K562 (cell line): Measurements from ENCODE around the gene NR0B2. TPM values are rescaled to one million over a fixed set of nuclear protein-coding genes. Genes with fewer than 3 reads are reported as not detected.

ENCODE experiments used
- BCLAF1 ChIP-seq, 2 experiments: fragments of 450-650 bp in 1 of 2; IDR thresholded peaks; 2 replicates each; pipeline ENCODE4 v1.6.1; 2011 to 2017; ENCODE audit warnings: low read depth in 2 of 2, antibody characterized with exemption in 1 of 2, borderline replicate concordance in 1 of 2, low read length in 1 of 2, mild to moderate bottlenecking in 1 of 2, mixed read lengths in 1 of 2; ENCODE audit not compliant: control insufficient read depth in 1 of 2
- CBFB ChIP-seq: sonication (generic); formaldehyde crosslinking; IDR thresholded peaks from 2 replicates; pipeline ENCODE4 v1.4.0; 2020; ENCODE audit warnings: mild to moderate bottlenecking, missing genetic modification reagents
- CXXC5 ChIP-seq: fragments of 250-450 bp; sonication (Bioruptor Pico); IDR thresholded peaks from 2 replicates; pipeline ENCODE4 v1.8.0; 2022; ENCODE audit warnings: inconsistent platforms, mild to moderate bottlenecking, moderate library complexity
- KDM1A ChIP-seq, 2 experiments: fragments of 450-650 bp; IDR thresholded peaks; 2 replicates each; pipeline ENCODE4 v1.6.1; 2016; ENCODE audit warnings: mild to moderate bottlenecking in 2 of 2
- MCM3 ChIP-seq: fragments of 450-650 bp; IDR thresholded peaks from 2 replicates; pipeline ENCODE4 v1.6.1; 2016
- MEIS2 ChIP-seq: fragments of 450-650 bp; IDR thresholded peaks from 2 replicates; pipeline ENCODE4 v1.6.1; 2014; ENCODE audit warnings: mild to moderate bottlenecking; ENCODE audit not compliant: partially characterized antibody
- MTA2 ChIP-seq: fragments of 450-650 bp; IDR thresholded peaks from 2 replicates; pipeline ENCODE4 v1.6.1; 2016; ENCODE audit warnings: low read depth
- POU5F1 ChIP-seq: fragments of 150-350 bp; IDR thresholded peaks from 2 replicates; pipeline ENCODE4 v1.6.1; 2014; ENCODE audit warnings: borderline replicate concordance, low read length, low read depth, mild to moderate bottlenecking; ENCODE audit not compliant: partially characterized antibody
- PPARD ChIP-seq: fragments of 250-450 bp; sonication (Bioruptor Pico); IDR thresholded peaks from 2 replicates; pipeline ENCODE4 v1.8.0; 2022; ENCODE audit warnings: inconsistent platforms, mild to moderate bottlenecking, moderate library complexity
- RNF219 ChIP-seq: fragments of 250-450 bp; sonication (Bioruptor Pico); IDR thresholded peaks from 2 replicates; pipeline ENCODE4 v1.5.0; 2022; ENCODE audit warnings: mild to moderate bottlenecking
- SFPQ ChIP-seq: fragments of 200-400 bp; formaldehyde crosslinking; IDR thresholded peaks from 2 replicates; pipeline ENCODE4 v1.6.1; 2017; ENCODE audit warnings: mild to moderate bottlenecking, low read depth, low read length, moderate library complexity
- ZNF384 ChIP-seq: IDR thresholded peaks from 2 replicates; pipeline ENCODE4 v1.6.1; 2012; ENCODE audit warnings: low read depth, low read length, improper control_type of control experiment
- ZNF589 ChIP-seq: fragments of 200-800 bp; sonication (Bioruptor generic); IDR thresholded peaks from 2 replicates; pipeline ENCODE4 v1.6.1; 2016; ENCODE audit warnings: low read depth, missing genetic modification characterization, missing compliant biosample characterization
- polyA plus RNA-seq, 8 experiments: library from polyadenylated mRNA; depleted of rRNA in 4 of 8; stranded (reverse) in 5 of 8; unstranded in 3 of 8; fragments of >200 nt; fragmentation: Nextera tagmentation in 2 of 8; fragmentation: Illumina TruSeq in 1 of 8; extraction: Ambion mirVana in 2 of 8; extraction: Trizol in 1 of 8; gene quantifications; 2 replicates each; pipeline versions ENCODE4 v1.2.1 to v1.2.3, GENCODE V29; 2011 to 2014; ENCODE audit warnings: inconsistent platforms in 1 of 8, missing spikeins in 1 of 8
- total RNA-seq, 7 experiments: library from RNA; depleted of rRNA in 6 of 7; stranded (reverse); fragments of >200 nt in 6 of 7; fragmentation: Illumina TruSeq in 2 of 7; extraction: Trizol in 2 of 7; gene quantifications; 2 replicates each; pipeline versions ENCODE4 v1.2.1 to v1.2.3, GENCODE V29; 2011 to 2021; ENCODE audit warnings: low replicate concordance in 1 of 7
- TF ChIP-seq, protein P1 (sequence below): fragments of 250-450 bp; sonication (Bioruptor Pico); IDR thresholded peaks from 2 replicates; pipeline ENCODE4 v1.4.0; 2020; ENCODE audit warnings: mild to moderate bottlenecking, moderate library complexity, borderline replicate concordance
- TF ChIP-seq, protein P2 (sequence below): sonication (generic); formaldehyde crosslinking; IDR thresholded peaks from 2 replicates; pipeline ENCODE4 v1.9.0; 2022; ENCODE audit warnings: mild to moderate bottlenecking, missing genetic modification reagents

Gene NR0B2
- total and polyA plus RNA-seq, 9 of the 15 experiments (the other 6 are each of a cell fraction or from before 2014, with no cell fraction given), result not detected

- TF ChIP-seq RNF219 (no peak), MEIS2 (no peak), CXXC5 (CRISPR knock-in tag) (0 out of 2 replicates have a peak, but pooled peaks have one; percentile 14), POU5F1 (no peak), MTA2 (no peak), ZNF589 (CRISPR knock-in tag) (no peak), SFPQ (no peak), PPARD (CRISPR knock-in tag) (no peak), CBFB (CRISPR knock-in tag) (no peak), KDM1A (IDR thresholded peaks at IDR 0.05) (peak; percentile 75 to 80; a peak in 3 of 4 replicates), ZNF384 (no peak), MCM3 (no peak), BCLAF1 (IDR thresholded peaks at IDR 0.05; ENCODE audit: borderline replicate concordance in 1 of 2, control insufficient read depth in 1 of 2, low read depth in 2 of 2, low read length in 1 of 2) (no peak)
- TF ChIP-seq, protein P1, sequence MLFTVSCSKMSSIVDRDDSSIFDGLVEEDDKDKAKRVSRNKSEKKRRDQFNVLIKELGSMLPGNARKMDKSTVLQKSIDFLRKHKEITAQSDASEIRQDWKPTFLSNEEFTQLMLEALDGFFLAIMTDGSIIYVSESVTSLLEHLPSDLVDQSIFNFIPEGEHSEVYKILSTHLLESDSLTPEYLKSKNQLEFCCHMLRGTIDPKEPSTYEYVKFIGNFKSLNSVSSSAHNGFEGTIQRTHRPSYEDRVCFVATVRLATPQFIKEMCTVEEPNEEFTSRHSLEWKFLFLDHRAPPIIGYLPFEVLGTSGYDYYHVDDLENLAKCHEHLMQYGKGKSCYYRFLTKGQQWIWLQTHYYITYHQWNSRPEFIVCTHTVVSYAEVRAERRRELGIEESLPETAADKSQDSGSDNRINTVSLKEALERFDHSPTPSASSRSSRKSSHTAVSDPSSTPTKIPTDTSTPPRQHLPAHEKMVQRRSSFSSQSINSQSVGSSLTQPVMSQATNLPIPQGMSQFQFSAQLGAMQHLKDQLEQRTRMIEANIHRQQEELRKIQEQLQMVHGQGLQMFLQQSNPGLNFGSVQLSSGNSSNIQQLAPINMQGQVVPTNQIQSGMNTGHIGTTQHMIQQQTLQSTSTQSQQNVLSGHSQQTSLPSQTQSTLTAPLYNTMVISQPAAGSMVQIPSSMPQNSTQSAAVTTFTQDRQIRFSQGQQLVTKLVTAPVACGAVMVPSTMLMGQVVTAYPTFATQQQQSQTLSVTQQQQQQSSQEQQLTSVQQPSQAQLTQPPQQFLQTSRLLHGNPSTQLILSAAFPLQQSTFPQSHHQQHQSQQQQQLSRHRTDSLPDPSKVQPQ (CRISPR knock-in tag), result no peak
- TF ChIP-seq, protein P2, sequence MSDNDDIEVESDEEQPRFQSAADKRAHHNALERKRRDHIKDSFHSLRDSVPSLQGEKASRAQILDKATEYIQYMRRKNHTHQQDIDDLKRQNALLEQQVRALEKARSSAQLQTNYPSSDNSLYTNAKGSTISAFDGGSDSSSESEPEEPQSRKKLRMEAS, result peak; percentile 17
These were observed 50.7 kb downstream of the NR0B2 start, which contains the start of gene SFN (continued) for GRCh38 chr1:26862781-26863684.
